ENCODE results near the gene ACKR2.

- no peak for TF ChIP-seq ZEB2 (tag by site-specific recombination; IDR thresholded peaks at IDR 0.05)
- no peak for TF ChIP-seq ZNF791 (tag by site-specific recombination; IDR thresholded peaks at IDR 0.05)
- TF ChIP-seq GLIS1 (tag by site-specific recombination; IDR thresholded peaks at IDR 0.05): no peak
- TF ChIP-seq ZBTB26 (tag by site-specific recombination; optimal IDR thresholded peaks at IDR 0.05): no peak
- TF ChIP-seq, protein P1, sequence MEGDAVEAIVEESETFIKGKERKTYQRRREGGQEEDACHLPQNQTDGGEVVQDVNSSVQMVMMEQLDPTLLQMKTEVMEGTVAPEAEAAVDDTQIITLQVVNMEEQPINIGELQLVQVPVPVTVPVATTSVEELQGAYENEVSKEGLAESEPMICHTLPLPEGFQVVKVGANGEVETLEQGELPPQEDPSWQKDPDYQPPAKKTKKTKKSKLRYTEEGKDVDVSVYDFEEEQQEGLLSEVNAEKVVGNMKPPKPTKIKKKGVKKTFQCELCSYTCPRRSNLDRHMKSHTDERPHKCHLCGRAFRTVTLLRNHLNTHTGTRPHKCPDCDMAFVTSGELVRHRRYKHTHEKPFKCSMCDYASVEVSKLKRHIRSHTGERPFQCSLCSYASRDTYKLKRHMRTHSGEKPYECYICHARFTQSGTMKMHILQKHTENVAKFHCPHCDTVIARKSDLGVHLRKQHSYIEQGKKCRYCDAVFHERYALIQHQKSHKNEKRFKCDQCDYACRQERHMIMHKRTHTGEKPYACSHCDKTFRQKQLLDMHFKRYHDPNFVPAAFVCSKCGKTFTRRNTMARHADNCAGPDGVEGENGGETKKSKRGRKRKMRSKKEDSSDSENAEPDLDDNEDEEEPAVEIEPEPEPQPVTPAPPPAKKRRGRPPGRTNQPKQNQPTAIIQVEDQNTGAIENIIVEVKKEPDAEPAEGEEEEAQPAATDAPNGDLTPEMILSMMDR (tag by site-specific recombination; IDR thresholded peaks at IDR 0.05): no peak
- no peak for TF ChIP-seq KLF1 (tag by site-specific recombination; IDR thresholded peaks at IDR 0.05)
- TF ChIP-seq ZNF624 (tag by site-specific recombination; IDR thresholded peaks at IDR 0.05): no peak
- TF ChIP-seq, protein P2, sequence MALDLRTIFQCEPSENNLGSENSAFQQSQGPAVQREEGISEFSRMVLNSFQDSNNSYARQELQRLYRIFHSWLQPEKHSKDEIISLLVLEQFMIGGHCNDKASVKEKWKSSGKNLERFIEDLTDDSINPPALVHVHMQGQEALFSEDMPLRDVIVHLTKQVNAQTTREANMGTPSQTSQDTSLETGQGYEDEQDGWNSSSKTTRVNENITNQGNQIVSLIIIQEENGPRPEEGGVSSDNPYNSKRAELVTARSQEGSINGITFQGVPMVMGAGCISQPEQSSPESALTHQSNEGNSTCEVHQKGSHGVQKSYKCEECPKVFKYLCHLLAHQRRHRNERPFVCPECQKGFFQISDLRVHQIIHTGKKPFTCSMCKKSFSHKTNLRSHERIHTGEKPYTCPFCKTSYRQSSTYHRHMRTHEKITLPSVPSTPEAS (tag by site-specific recombination; IDR thresholded peaks at IDR 0.05): no peak
- TF ChIP-seq TRIM28 (IDR thresholded peaks at IDR 0.05; ENCODE audit: borderline replicate concordance, low read length): no peak
- no peak for TF ChIP-seq ZNF239 (tag by site-specific recombination; IDR thresholded peaks at IDR 0.05)
Observed at GRCh38 chr3:42872718-42873117, 63.5 kb downstream of the ACKR2 start.

Measured in HEK293 (cell line).